Measurements from ENCODE around the gene STX18.
"Not testable (repeated sequence)": the region's sequence is repeated elsewhere in the genome, so short reads cannot be mapped to it uniquely, and the experiment has no call there.

Gene STX18

GRCh38 chr4:4541661-4542570 is at the start of gene STX18:
Gene STX18, minus strand, starts transcription at chr4:4542048. Its CDS starts 84 bp downstream, at chr4:4541964.
- peak; percentile 83 for DNase-seq (ENCODE audit: low read depth)

GRCh38 chr4:4591071-4591470 is 49.2 kb upstream of the STX18 start:
- DNase-seq (ENCODE audit: low read depth): no peak

GRCh38 chr4:4590546-4590945 is 48.7 kb upstream of the STX18 start:
- DNase-seq (ENCODE audit: low read depth): no peak

DNA sequence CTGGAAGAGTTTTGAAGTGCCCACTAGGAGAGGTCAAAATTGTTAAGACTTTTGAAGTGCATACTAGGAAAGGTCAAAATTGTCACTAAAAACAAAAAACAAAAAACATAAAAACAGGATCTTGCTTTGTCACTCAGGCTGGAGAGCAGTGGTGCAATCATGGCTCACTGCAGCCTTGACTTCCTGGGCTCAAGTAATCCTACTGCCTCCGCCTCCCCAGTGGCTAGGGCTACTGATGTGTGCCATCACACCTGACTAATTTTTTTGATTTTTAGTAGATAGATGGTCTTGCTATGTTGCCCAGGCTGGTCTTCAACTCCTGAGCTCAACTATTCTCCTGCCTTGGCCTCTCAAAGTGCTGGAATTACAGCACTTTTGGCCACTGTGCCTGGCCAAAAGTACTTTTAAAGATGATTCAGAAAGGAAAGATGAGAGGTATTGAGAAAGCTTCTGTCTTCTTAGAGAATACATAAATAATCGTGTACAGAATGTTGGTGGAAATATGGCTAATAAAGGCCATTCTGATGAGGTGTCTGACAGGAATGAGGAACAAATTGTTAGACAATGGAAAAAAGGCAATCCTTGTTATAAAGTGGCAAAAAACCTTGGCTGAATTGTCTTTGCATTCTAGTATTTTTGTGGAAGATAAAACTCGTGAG is 43.3 kb upstream of the STX18 start:
- DNase-seq (ENCODE audit: low read depth): no peak

GRCh38 chr4:4583606-4584005 is 41.8 kb upstream of the STX18 start:
- no peak for DNase-seq (ENCODE audit: low read depth)

- no peak for DNase-seq (ENCODE audit: low read depth)
Measured at GRCh38 chr4:4582653-4583052, 40.8 kb upstream of the STX18 start.

- no peak for DNase-seq (ENCODE audit: low read depth)
Measured at GRCh38 chr4:4580494-4580893, 38.6 kb upstream of the STX18 start.

DNA sequence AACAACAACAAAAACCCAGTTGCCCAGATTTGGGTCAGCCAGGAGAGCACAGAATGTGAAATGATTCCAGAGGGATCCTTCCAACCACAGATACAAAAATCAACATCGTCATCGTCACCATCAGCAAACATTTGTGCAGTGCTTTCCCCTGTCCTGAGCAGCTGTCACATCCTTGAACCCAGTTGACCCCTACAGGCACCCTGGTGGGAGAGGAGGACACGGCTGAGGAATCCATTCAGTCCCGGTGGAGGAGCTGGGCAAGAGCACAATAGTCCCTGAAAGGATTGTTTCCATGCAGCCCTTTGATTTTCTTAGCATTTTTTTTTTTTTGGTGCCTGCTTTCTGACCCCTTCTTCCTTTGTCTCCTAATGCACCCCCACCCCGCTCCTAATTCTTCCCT is 37.1 kb upstream of the STX18 start:
- DNase-seq (ENCODE audit: low read depth): no peak

- DNase-seq (ENCODE audit: low read depth): no peak
Measured at GRCh38 chr4:4577359-4577875, 35.6 kb upstream of the STX18 start.

DNA sequence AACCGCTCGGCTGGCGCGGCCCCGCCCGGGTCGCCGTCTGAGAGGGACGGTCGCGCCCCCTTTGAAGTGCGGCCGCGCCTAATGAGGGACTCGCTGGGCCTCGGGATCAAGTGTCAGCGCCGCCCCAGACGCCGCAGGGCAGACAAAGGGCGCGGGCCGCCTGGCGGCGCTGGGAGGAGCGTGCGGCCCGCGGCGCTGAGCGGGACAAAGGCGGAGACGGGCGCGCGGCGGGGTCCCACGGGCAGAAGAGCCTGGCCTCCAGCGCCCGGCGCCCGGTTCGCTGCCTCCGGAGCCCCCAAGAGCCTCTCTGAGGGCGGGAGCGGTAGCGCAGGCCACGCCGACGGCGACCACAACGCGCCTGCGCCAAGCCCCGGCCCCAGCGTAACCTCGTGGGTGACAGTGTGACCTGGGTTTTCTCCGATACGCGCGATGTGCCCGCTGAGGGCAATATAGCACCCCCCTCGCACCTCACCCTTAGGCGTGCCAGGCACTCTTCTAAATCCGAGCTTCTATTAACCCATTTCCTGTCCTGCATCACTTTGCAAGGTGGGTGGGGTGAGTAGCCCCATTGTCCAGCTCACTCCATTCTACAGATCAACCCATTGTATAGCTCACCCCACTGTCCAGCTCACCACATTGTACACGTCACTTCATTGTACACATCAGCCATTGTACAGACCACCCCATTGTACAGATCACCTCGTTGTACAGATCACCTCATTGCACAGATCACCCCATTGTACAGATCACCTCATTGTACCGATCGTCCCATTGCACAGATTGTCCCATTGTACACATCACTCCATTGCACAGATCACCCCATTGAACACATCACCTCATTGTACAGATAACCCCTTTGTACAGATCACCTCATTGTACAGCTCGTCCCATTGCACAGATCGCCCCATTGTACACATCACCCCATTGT is 33.7 kb upstream of the STX18 start:
- peak; percentile 62 for DNase-seq (ENCODE audit: low read depth)

DNA sequence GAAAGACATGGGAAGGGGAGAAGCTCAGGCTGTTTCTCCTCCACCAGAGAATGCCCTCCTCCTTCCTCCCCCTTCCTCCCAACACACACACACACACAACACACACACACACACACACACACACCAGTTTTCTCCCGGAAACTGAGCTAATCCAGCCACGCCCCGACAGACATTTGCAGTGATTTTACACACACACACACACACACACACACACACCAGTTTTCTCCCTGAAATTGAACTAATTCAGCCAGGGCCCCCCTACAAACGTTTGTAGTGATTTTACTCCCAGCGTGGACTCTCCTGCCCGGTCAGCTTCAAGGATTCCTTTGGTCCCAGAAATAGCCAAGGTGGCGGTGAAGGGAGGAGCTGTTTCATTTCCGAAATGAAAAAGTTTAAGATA is 32.9 kb upstream of the STX18 start:
- no peak for DNase-seq (ENCODE audit: low read depth)

DNA sequence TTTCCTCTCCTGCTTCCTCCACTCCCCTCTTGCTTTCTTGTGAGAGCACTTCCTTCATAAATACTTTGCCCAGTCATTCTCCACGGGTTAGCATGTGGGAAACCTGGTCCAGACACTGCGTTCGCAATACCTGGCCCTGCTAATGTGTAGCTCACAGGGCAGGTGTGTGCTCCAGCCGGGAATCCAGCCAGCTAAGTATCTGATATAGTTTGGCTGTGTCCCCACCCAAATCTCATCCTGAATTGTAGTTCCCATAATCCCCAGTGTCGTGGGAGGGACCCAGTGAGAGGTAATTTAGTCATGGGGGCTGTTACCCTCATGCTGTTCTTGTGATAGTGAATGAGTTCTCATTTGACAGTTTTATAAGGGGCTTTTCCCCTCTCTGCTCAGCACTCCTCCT is 32.2 kb upstream of the STX18 start:
- no peak for DNase-seq (ENCODE audit: low read depth)

DNA sequence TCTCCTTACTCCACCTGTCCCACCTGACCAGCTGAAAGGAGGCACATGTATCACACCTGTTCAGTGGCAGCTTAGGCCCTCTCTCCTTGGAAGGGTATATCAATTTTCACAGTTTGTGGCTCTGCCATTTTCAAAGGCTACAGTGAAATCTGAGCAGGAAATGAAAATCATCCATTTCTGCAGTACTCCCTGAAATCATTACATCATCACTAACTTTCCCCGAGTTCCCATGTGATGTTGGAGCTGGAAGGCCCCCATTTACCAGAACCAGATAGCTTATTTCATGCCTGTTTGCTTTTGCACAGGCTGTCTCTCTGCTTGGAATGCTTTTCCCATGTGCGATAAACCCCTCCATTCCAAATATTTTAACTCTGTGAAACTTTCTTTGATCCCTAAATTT is 31.0 kb upstream of the STX18 start:
- DNase-seq (ENCODE audit: low read depth): no peak

DNA sequence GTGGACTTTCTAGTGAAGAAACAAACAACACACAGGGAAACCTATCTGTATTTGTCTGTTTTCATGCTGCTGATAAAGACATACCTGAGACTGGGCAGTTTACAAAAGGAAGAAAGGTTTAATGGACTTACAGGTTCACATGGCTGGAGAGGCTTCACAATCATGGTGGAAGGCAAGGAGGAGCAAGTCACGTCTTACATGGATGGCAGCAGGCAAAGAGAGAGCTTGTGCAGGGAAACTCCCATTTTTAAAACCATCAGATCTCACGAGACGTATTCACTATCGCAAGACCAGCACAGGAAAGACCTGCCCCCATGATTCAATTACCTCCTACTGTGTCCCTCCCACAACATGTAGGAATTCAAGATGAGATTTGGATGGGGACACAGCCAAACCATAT is 28.0 kb upstream of the STX18 start:
- DNase-seq (ENCODE audit: low read depth): not testable (repeated sequence)

GRCh38 chr4:4568806-4569427 is 27.1 kb upstream of the STX18 start:
- DNase-seq (ENCODE audit: low read depth): no peak

GRCh38 chr4:4566359-4566758 is 24.5 kb upstream of the STX18 start:
- not testable (repeated sequence) for DNase-seq (ENCODE audit: low read depth)

DNA sequence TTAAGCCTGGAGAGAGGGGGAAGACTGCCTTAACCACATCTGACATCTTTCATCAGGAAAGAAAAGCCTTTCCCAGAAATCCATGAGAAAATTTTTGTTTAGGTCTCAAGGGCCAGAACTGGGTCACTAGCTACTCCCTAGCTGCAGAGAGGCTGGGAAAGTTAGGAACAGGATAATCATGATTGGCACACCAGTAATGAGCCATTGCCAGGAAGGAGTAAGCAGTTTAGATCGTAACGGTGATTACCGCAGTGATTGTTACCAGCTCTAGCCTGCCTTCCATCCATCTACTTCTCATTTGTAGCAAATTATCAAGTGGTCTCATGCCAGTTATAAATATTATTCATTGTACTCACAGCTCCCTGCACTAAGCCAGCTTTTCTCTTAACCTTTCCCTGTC is 22.7 kb upstream of the STX18 start:
- no peak for DNase-seq (ENCODE audit: low read depth)

- no peak for DNase-seq (ENCODE audit: low read depth)
Measured at GRCh38 chr4:4560642-4561041, 18.8 kb upstream of the STX18 start.

DNA sequence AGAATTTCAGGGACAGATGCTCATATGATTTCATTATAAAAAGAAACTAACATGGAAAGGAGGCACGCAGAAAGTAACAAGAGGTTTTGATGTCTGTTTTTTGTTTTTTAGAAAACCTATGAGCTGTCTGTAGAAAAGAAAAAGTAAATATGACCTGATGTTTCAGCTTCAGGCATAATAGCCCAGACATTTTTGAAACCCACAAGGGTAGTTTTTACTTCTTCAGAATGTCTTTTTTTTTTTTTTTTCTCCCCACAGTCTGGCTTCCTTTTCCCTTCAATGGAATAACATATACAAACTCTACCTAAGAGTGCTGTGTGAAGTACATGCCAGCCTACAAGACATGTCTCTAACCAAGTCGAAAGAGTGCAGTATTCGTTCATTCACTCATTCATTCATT is 18.3 kb upstream of the STX18 start:
- DNase-seq (ENCODE audit: low read depth): no peak

DNA sequence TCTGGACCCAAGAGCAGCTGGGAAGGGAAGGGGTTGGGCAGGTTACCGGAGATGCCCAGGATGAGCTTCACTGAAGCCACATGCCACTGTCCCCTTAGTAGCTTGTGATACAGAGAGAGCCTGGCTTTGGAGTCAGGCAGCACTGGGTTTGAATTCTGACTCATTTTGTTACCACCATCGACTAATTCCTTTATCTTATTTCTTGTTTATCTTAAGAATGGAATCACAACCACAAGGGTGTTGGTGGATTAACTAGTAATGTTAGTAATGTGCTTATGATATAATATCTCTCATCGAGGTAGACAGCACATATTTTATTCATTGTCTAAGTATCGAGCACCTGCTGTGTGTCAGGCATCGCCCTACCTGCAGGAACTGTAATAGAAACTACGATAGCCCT is 17.7 kb upstream of the STX18 start:
- no peak for DNase-seq (ENCODE audit: low read depth)

- no peak for DNase-seq (ENCODE audit: low read depth)
Measured at GRCh38 chr4:4558881-4559280, 17.0 kb upstream of the STX18 start.

- DNase-seq (ENCODE audit: low read depth): no peak
Measured at GRCh38 chr4:4555916-4556315, 14.1 kb upstream of the STX18 start.
